Measurements from ENCODE around the gene NME4. TPM values are rescaled to one million over a fixed set of nuclear protein-coding genes. Genes with fewer than 3 reads are reported as not detected.

The NME4 gene
- total RNA-seq, 1 experiment from 2014 or later, result 140 TPM

DNA sequence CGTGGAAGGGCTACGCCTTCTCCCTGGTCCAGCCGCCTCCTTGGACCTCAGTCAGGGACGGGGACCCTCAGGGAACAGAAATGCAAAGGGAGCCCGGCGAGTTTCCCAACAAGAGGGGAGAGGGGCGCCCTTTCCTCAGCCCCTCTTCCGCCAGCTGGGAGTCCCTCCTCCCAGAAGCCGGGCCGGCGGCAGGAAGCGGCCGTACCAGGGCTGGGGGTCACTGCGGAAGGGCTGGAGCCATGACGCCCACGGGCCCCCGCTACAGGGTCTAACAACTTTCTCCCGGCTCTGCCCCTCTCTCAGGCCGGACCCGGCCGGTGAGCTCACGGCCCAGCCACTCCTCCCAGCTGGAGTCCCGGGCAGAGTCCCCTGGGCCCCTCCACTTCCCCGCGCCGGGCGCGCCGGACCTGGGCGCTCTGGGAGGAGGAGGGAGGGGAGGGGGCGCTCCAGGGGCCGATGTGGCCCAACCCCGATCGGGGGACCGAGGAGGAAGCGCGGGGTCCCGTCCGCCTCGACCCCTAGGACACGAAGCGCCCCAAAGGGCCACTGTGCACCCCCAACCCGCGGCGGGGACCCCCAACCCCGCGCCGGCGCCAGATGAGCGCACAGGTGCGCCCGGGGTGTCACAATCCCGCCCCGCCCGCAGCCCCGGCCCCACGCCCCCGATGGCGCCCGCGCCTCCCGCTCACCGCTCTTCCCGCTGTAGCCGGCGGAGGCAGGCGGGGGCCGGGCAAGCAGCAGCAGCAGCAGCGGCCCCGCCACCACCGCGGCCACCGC is 15.8 kb upstream of the NME4 start:
- TF ChIP-seq, protein P1, sequence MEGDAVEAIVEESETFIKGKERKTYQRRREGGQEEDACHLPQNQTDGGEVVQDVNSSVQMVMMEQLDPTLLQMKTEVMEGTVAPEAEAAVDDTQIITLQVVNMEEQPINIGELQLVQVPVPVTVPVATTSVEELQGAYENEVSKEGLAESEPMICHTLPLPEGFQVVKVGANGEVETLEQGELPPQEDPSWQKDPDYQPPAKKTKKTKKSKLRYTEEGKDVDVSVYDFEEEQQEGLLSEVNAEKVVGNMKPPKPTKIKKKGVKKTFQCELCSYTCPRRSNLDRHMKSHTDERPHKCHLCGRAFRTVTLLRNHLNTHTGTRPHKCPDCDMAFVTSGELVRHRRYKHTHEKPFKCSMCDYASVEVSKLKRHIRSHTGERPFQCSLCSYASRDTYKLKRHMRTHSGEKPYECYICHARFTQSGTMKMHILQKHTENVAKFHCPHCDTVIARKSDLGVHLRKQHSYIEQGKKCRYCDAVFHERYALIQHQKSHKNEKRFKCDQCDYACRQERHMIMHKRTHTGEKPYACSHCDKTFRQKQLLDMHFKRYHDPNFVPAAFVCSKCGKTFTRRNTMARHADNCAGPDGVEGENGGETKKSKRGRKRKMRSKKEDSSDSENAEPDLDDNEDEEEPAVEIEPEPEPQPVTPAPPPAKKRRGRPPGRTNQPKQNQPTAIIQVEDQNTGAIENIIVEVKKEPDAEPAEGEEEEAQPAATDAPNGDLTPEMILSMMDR (IDR thresholded peaks at IDR 0.05; ENCODE audit: insufficient read depth in 1 of 2, low read depth in 1 of 2, low read length in 1 of 2, severe bottlenecking in 1 of 2, unreplicated experiment in 1 of 2), result no peak
- no peaks in the 10 kb centered on the region for H3K9me3 Mint-ChIP-seq (ENCODE audit: unreplicated experiment)
- peak overlapping the region; percentile 76 for H3K4me3 ChIP-seq (ENCODE audit: low read depth, low read length)
- H3K4me1 Mint-ChIP-seq (ENCODE audit: low read depth, unreplicated experiment), result no peaks in the 10 kb centered on the region
- intact Hi-C loops (cut with micrococcal nuclease; ENCODE audit: unreplicated experiment), result no loop called here
- CTCF ChIA-PET, result interaction anchor here (0.7 to 1.1 kb wide), 3 partner anchors 17 to 28 kb away, joined by 3 to 7 read pairs (median 3); partner anchors contain the start of gene AXIN1
- peaks cover 16% of the 10 kb centered on the region for H3K36me3 Mint-ChIP-seq (ENCODE audit: insufficient read depth, unreplicated experiment)
- POLR2A ChIA-PET, result no interaction called here
- BruUV-seq (replicated peaks), result no TSS peak
- no peaks in the 10 kb centered on the region; the same call in 1 of the 2 replicates for H3K36me3 ChIP-seq (ENCODE audit: control insufficient read depth, insufficient read depth, low read length)
- no peaks in the 10 kb centered on the region for H3K27me3 Mint-ChIP-seq (ENCODE audit: insufficient read depth, unreplicated experiment)
- no peaks in the 10 kb centered on the region for H3K27me3 ChIP-seq (replicated peaks; ENCODE audit: control insufficient read depth, insufficient read depth, low read length)
- peak overlapping the region; percentile 71 for H3K4me3 Mint-ChIP-seq (ENCODE audit: unreplicated experiment)
- H3K27ac Mint-ChIP-seq (ENCODE audit: unreplicated experiment), result no peak overlapping the region
- no peaks in the 10 kb centered on the region for H3K4me1 ChIP-seq
- peak; percentile 44 to 54 for DNase-seq
- H3K9me3 ChIP-seq, result no peaks in the 10 kb centered on the region

- POLR2A ChIA-PET, result interaction anchor here (0.7 kb wide), 1 partner anchor 201 kb away, joined by 6 read pairs; no protein-coding TSS in a partner anchor
- peak; percentile 57 to 80 for DNase-seq
- peak within 1 kb of the TSS; percentile 71 for H3K4me3 Mint-ChIP-seq (ENCODE audit: unreplicated experiment)
- peak within 1 kb of the TSS; percentile 76 for H3K4me3 ChIP-seq (ENCODE audit: low read depth, low read length)
- H3K9me3 ChIP-seq, result no peaks in the 10 kb centered on the region
- BruUV-seq (replicated peaks), result TSS peak; percentile 54
- H3K36me3 Mint-ChIP-seq (ENCODE audit: insufficient read depth, unreplicated experiment), result peaks cover 9% of the 10 kb centered on the region
- CTCF ChIA-PET, result interaction anchor here (0.7 to 1.1 kb wide), 5 partner anchors 11 to 203 kb away, joined by 3 to 7 read pairs (median 3); partner anchors contain the start of genes AXIN1 and MRPL28
- no peaks in the 10 kb centered on the region for H3K4me1 ChIP-seq
- no peaks in the 10 kb centered on the region for H3K9me3 Mint-ChIP-seq (ENCODE audit: unreplicated experiment)
- no peaks in the 10 kb centered on the region for H3K4me1 Mint-ChIP-seq (ENCODE audit: low read depth, unreplicated experiment)
- no peaks in the 10 kb centered on the region for H3K27me3 ChIP-seq (replicated peaks; ENCODE audit: control insufficient read depth, insufficient read depth, low read length)
- H3K27ac Mint-ChIP-seq (ENCODE audit: unreplicated experiment), result no peak within 1 kb of the TSS
- H3K27me3 Mint-ChIP-seq (ENCODE audit: insufficient read depth, unreplicated experiment), result no peaks in the 10 kb centered on the region
- intact Hi-C loops (cut with micrococcal nuclease; ENCODE audit: unreplicated experiment), result no loop called here
- no peaks in the 10 kb centered on the region; the same call in 1 of the 2 replicates for H3K36me3 ChIP-seq (ENCODE audit: control insufficient read depth, insufficient read depth, low read length)
- TF ChIP-seq, protein P1 (IDR thresholded peaks at IDR 0.05; ENCODE audit: insufficient read depth in 1 of 2, low read depth in 1 of 2, low read length in 1 of 2, severe bottlenecking in 1 of 2, unreplicated experiment in 1 of 2), result no peak
Observed at GRCh38 chr16:381789-382717, 14.9 kb upstream of the NME4 start, which contains the start of gene PGAP6. Gene PGAP6 (minus strand): TSS chr16:381978. CDS start chr16:381821, 157 bp downstream.

Measured in Caco-2 (cell line).